ENCODE data around the gene TMX2. TPM values are rescaled to one million over a fixed set of nuclear protein-coding genes. Genes with fewer than 3 reads are reported as not detected.
A peak's percentile ranks its signal among the peaks of the same experiment; 100 is the strongest.

TMX2 gene
- total and polyA plus RNA-seq, 9 of the 15 experiments (the other 6 are each of a cell fraction or from before 2014, with no cell fraction given): 176 to 433 (median 227) TPM

GRCh38 chr11:57681168-57681567 lies 31.2 kb upstream of the TMX2 start:
- 6% methylated on average over 1 of the region's 1 CpG for WGBS (ENCODE audit: insufficient coverage, low coverage, missing lambda C conversion rate)
- BruUV-seq (replicated peaks): no TSS peak
- no peak overlapping the region for H2AFZ ChIP-seq (ENCODE audit: low read depth, low read length)
- in situ Hi-C loops (cut with MboI) (no loop called here), intact Hi-C loops (cut with micrococcal nuclease) (no loop called here)
- ATAC-seq (peak; percentile 54), FAIRE-seq (no peak), DNase-seq (ENCODE audit: extremely low read depth in 1 of 4, low spot score in 3 of 4) (peak in 1 of 4 experiments; percentile 26)
- H3K4me3 ChIP-seq: no peak overlapping the region
- peaks cover 10% of the 10 kb centered on the region for H3K9me1 ChIP-seq (ENCODE audit: control insufficient read depth, insufficient read depth, low read length)
- peaks cover 69% of the 10 kb centered on the region for H3K79me2 ChIP-seq (ENCODE audit: control insufficient read depth, insufficient read depth, low read length)
- peak overlapping the region; percentile 19; the same call in 1 of the 2 replicates for H3K4me2 ChIP-seq (ENCODE audit: insufficient read depth, low read length)
- no peak overlapping the region for H3K9ac ChIP-seq (ENCODE audit: insufficient read depth in 1 of 2, low read depth in 2 of 2, low read length in 2 of 2)
- H3K9me3 ChIP-seq (replicated peaks; ENCODE audit: control insufficient read depth, insufficient read depth, low read depth, low read length): no peaks in the 10 kb centered on the region
- H3K27ac ChIP-seq (ENCODE audit: extremely low read depth, low read depth, low read length): peak overlapping the region; percentile 13; the same call in 1 of the 3 replicates
- POLR2A ChIA-PET: interaction anchor here (0.9 to 2.0 kb wide), 3 partner anchors 11 to 29 kb away, joined by 3 to 11 read pairs (median 5); no protein-coding TSS in a partner anchor
- peaks cover 82% of the 10 kb centered on the region for H3K36me3 ChIP-seq (ENCODE audit: control insufficient read depth, insufficient read depth, low read length)
- H3K27me3 ChIP-seq (ENCODE audit: control insufficient read depth in 2 of 2, insufficient read depth in 2 of 2, low read length in 2 of 2): no peaks in the 10 kb centered on the region
- CTCF ChIA-PET (ENCODE audit: low intra/inter-chr PET ratio): no interaction called here
- H3K4me1 ChIP-seq (replicated peaks in 1 of 2; ENCODE audit: control insufficient read depth in 2 of 2, insufficient read depth in 2 of 2, low read length in 2 of 2): peaks cover 3 to 25% of the 10 kb centered on the region in 2 experiments; a peak in 3 of 5 replicates
- H4K20me1 ChIP-seq (replicated peaks; ENCODE audit: control insufficient read depth, insufficient read depth, low read length): peaks cover 25% of the 10 kb centered on the region
- TF ChIP-seq ZBTB9 (CRISPR knock-in tag; IDR thresholded peaks at IDR 0.05) (no peak), XRCC3 (IDR thresholded peaks at IDR 0.05) (no peak), TAL1 (IDR thresholded peaks at IDR 0.05) (peak; percentile 57), NCOR1 (IDR thresholded peaks at IDR 0.05) (peak; percentile 42; the same call in 1 of the 2 replicates), NR4A1 (CRISPR knock-in tag; IDR thresholded peaks at IDR 0.05) (no peak), NR4A1 (tag; IDR thresholded peaks at IDR 0.05) (no peak), CBFA2T2 (conservative IDR thresholded peaks at IDR 0.05) (peak; percentile 53), KDM5B (IDR thresholded peaks at IDR 0.05; ENCODE audit: insufficient replicate concordance, low read depth, low read length) (no peak), ZNF583 (CRISPR knock-in tag; IDR thresholded peaks at IDR 0.05) (no peak), MEIS2 (IDR thresholded peaks at IDR 0.05; ENCODE audit: partially characterized antibody) (peak; percentile 21), TCF15 (CRISPR knock-in tag; IDR thresholded peaks at IDR 0.05) (no peak), ATF2 (CRISPR knock-in tag; IDR thresholded peaks at IDR 0.05) (no peak), STAG1 (CRISPR knock-in tag; IDR thresholded peaks at IDR 0.05; ENCODE audit: borderline replicate concordance) (no peak), HDAC1 (IDR thresholded peaks at IDR 0.05) (no peak), GMEB1 (CRISPR knock-in tag; IDR thresholded peaks at IDR 0.05) (no peak), LARP7 (IDR thresholded peaks at IDR 0.05) (no peak), ZNF354B (CRISPR knock-in tag; IDR thresholded peaks at IDR 0.05) (no peak), KLF16 (IDR thresholded peaks at IDR 0.05) (0 out of 2 replicates have a peak, but pooled peaks have one; percentile 31), DDX20 (tag; IDR thresholded peaks at IDR 0.05; ENCODE audit: low read depth) (no peak), KDM1A (IDR thresholded peaks at IDR 0.05) (0 out of 4 replicates have a peak, but pooled peaks of 1 of the 2 experiments have one; percentile 7), ARID1B (IDR thresholded peaks at IDR 0.05) (peak; percentile 65)
